ENCODE data around the gene MYBL2.

- no peak for TF ChIP-seq CTCF (IDR thresholded peaks at IDR 0.05)
- no peak for TF ChIP-seq POLR2A (IDR thresholded peaks at IDR 0.05)
- no peak for TF ChIP-seq POLR2AphosphoS5 (IDR thresholded peaks at IDR 0.05; ENCODE audit: insufficient read depth in 1 of 2, low read depth in 1 of 2)
Observed at GRCh38 chr20:43725666-43726065, 58.8 kb downstream of the MYBL2 start.
